Measurements from ENCODE around the gene PCBP3. TPM values are rescaled to one million over a fixed set of nuclear protein-coding genes. Genes with fewer than 3 reads are reported as not detected.

PCBP3 gene
- total and polyA plus RNA-seq, 2 of the 8 experiments (the other 6 are each of a cell fraction or from before 2014, with no cell fraction given): 3.5 to 6.3 TPM

DNA sequence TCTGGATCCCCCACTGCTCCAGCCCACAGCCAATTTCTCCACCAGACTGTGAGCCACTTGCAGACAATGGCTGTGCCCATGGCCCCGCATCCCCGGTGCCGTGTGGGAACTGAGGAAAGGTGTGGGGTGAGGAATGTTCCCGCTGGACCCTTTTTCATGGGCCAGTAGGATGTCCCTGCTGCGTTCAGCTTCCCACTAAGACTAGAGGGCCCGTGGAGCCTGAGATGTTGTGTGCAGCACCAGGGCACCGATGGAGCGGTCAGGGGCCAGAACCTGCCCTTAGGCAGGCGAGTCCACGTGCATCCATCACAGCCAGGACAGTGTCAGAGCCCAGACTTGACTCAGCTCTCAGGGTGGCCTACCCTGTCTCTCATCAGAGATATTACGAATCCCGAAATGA is 232.4 kb downstream of the PCBP3 start (continued):
- TF ChIP-seq CHD7 (IDR thresholded peaks at IDR 0.05; ENCODE audit: insufficient replicate concordance, low read length): no peak
- no peak for TF ChIP-seq EP300 (IDR thresholded peaks at IDR 0.05; ENCODE audit: borderline replicate concordance in 1 of 2, low read depth in 2 of 2, low read length in 2 of 2)
- TF ChIP-seq JUND (IDR thresholded peaks at IDR 0.05; ENCODE audit: low read length): no peak
- no peak for TF ChIP-seq EZH2 (IDR thresholded peaks at IDR 0.05; ENCODE audit: low read depth, low read length, severe bottlenecking)
- TF ChIP-seq TAF7 (optimal IDR thresholded peaks at IDR 0.05; ENCODE audit: borderline replicate concordance, low read depth, low read length): no peak
- TF ChIP-seq SAP30 (IDR thresholded peaks at IDR 0.05; ENCODE audit: insufficient read depth, insufficient replicate concordance, low read length): no peak
- no peak for TF ChIP-seq CBX8 (IDR thresholded peaks at IDR 0.05; ENCODE audit: borderline replicate concordance, low read depth, low read length)
- no peak for TF ChIP-seq POLR2A (IDR thresholded peaks at IDR 0.05; ENCODE audit: control extremely low read depth in 1 of 2, low read depth in 2 of 2, low read length in 2 of 2)
- TF ChIP-seq SP1 (IDR thresholded peaks at IDR 0.05; ENCODE audit: low read depth, low read length): no peak
- no peak for TF ChIP-seq E2F6 (IDR thresholded peaks at IDR 0.05)
- no peak for TF ChIP-seq CREB1 (IDR thresholded peaks at IDR 0.05)
- TF ChIP-seq SIRT6 (IDR thresholded peaks at IDR 0.05; ENCODE audit: low read length): no peak
